ENCODE data around the gene PDAP1. TPM values are rescaled to one million over a fixed set of nuclear protein-coding genes. Genes with fewer than 3 reads are reported as not detected.

PDAP1 gene
- total and polyA plus RNA-seq, 2 of the 13 experiments (the other 11 are each of a cell fraction or from before 2014, with no cell fraction given), result 13.0 to 100 TPM

DNA sequence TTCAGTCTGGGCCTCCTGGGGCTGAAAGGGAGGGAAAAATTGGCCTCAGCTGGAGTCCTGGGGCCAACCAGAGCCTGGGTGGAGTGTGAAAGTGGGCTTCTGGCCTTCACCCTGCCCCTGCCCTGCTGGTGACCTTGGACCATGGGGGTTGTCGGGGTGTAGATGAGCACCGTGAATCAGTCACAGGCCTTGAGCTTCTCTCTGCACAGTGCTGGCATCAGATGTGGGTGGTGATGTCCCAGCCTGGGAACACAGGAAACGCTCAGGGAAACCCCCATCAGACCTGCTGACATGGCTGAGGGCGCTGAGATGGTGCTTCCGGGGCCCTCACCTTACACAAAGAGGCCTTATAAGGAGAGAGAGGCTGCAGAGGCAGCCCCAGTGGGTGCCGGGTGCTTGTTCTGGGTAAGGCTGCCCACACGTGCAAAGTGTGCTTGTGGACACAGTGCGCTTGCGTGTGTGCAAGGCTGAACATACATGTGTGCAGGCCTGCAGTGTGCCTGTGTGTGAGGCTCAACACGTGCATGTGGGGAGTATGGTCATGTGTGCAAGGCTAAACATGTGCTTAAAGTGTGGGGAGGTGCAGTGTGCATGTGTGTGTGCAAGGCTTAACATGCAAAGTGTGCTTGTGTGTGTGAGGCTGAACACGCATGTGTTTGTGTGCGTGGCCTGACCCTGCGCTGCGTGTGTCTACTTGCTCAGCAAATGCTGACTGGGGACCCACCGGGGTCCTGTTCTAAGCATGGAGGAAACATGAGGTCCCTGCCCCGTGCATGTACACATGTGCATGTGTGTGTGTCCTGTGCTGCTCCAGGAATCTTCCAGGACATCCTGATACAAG is 27.4 kb downstream of the PDAP1 start (continued):
- TF ChIP-seq ZXDC (CRISPR knock-in tag; IDR thresholded peaks at IDR 0.05) (no peak), HOXA5 (CRISPR knock-in tag; IDR thresholded peaks at IDR 0.05) (no peak), NONO (IDR thresholded peaks at IDR 0.05) (no peak), NONO (CRISPR knock-in tag; conservative IDR thresholded peaks at IDR 0.05) (no peak), SIN3A (IDR thresholded peaks at IDR 0.05; ENCODE audit: borderline replicate concordance, low read depth, low read length) (no peak), AGO2 (optimal IDR thresholded peaks at IDR 0.05; ENCODE audit: low read depth, low read length) (peak; percentile 65), ZNF33B (CRISPR knock-in tag; IDR thresholded peaks at IDR 0.05) (0 out of 2 replicates have a peak, but pooled peaks have one; percentile 13), KDM6A (CRISPR knock-in tag; IDR thresholded peaks at IDR 0.05; ENCODE audit: low read depth) (no peak), ZHX1 (CRISPR knock-in tag; IDR thresholded peaks at IDR 0.05; ENCODE audit: low read depth) (0 out of 2 replicates have a peak, but pooled peaks have one; percentile 39), ZNF232 (CRISPR knock-in tag; IDR thresholded peaks at IDR 0.05; ENCODE audit: borderline replicate concordance) (no peak), FIP1L1 (IDR thresholded peaks at IDR 0.05; ENCODE audit: borderline replicate concordance, insufficient read depth, low read depth, low read length) (no peak), CBFB (CRISPR knock-in tag; IDR thresholded peaks at IDR 0.05) (no peak), ZNF382 (CRISPR knock-in tag; IDR thresholded peaks at IDR 0.05; ENCODE audit: borderline replicate concordance) (no peak), ONECUT2 (CRISPR knock-in tag; IDR thresholded peaks at IDR 0.05) (no peak), SYNCRIP (IDR thresholded peaks at IDR 0.05; ENCODE audit: insufficient read depth, low read depth, low read length) (no peak)
- TF ChIP-seq, protein P1, sequence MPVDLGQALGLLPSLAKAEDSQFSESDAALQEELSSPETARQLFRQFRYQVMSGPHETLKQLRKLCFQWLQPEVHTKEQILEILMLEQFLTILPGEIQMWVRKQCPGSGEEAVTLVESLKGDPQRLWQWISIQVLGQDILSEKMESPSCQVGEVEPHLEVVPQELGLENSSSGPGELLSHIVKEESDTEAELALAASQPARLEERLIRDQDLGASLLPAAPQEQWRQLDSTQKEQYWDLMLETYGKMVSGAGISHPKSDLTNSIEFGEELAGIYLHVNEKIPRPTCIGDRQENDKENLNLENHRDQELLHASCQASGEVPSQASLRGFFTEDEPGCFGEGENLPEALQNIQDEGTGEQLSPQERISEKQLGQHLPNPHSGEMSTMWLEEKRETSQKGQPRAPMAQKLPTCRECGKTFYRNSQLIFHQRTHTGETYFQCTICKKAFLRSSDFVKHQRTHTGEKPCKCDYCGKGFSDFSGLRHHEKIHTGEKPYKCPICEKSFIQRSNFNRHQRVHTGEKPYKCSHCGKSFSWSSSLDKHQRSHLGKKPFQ (CRISPR knock-in tag; IDR thresholded peaks at IDR 0.05; ENCODE audit: insufficient replicate concordance), result no peak
- TF ChIP-seq, protein P2, sequence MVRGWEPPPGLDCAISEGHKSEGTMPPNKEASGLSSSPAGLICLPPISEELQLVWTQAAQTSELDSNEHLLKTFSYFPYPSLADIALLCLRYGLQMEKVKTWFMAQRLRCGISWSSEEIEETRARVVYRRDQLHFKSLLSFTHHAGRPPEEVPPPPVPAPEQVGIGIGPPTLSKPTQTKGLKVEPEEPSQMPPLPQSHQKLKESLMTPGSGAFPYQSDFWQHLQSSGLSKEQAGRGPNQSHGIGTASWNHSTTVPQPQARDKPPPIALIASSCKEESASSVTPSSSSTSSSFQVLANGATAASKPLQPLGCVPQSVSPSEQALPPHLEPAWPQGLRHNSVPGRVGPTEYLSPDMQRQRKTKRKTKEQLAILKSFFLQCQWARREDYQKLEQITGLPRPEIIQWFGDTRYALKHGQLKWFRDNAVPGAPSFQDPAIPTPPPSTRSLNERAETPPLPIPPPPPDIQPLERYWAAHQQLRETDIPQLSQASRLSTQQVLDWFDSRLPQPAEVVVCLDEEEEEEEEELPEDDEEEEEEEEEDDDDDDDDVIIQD (CRISPR knock-in tag; IDR thresholded peaks at IDR 0.05; ENCODE audit: low read depth), result no peak
- TF ChIP-seq, protein P3, sequence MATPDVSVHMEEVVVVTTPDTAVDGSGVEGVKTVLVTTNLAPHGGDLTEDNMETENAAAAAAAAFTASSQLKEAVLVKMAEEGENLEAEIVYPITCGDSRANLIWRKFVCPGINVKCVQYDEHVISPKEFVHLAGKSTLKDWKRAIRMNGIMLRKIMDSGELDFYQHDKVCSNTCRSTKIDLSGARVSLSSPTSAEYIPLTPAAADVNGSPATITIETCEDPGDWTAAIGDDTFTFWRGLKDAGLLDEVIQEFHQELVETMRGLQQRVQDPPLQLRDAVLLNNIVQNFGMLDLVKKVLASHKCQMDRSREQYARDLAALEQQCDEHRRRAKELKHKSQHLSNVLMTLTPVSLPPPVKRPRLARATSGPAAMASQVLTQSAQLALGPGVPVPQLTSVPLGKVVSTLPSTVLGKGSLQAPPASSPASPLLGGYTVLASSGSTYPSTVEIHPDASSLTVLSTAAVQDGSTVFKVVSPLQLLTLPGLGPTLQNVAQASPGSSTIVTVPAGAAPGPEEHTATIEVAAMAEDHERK (CRISPR knock-in tag; IDR thresholded peaks at IDR 0.05; ENCODE audit: low read depth), result no peak
